ENCODE results near the gene DCAF7. TPM values are rescaled to one million over a fixed set of nuclear protein-coding genes. Genes with fewer than 3 reads are reported as not detected.
A peak's percentile ranks its signal among the peaks of the same experiment; 100 is the strongest.

The DCAF7 gene
- total and polyA plus RNA-seq, 7 experiments from 2014 or later: 26.0 to 128 (median 70.0) TPM

DNA sequence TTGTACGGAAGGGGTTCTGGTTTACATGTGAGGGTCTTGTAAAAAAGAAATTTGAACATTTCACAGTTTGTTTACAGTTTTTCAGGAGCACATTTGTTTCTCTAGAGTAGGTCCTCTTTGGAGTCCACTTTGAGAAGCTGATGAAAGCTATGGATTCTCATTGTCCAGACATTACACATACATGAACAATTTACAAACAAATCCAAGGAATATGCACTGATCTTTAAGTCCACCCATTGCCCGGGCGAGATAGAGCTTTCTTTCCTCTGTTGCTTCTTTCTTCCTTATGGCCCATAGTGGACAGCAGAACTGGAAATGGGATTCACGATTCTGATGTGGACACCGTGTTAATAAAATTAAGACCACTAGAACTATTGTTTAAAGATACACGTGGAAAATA is 1.9 kb downstream of the DCAF7 start:
- Histone ChIP-seq H3K4me1 (ENCODE audit: control insufficient read depth in 2 of 2, insufficient read depth in 2 of 2, low read length in 2 of 2) (peaks cover 18 to 34% of the 10 kb centered on the region in 2 donors), H3K27me3 (ENCODE audit: control insufficient read depth in 2 of 2, insufficient read depth in 2 of 2, low read length in 2 of 2) (no peaks in the 10 kb centered on the region), H3K27ac (ENCODE audit: low read depth, low read length) (peak overlapping the region; percentile 34), H3K36me3 (ENCODE audit: control insufficient read depth in 2 of 3, insufficient read depth in 3 of 3, low read length in 3 of 3) (peaks cover 0 to 7% (median 5%) of the 10 kb centered on the region in 3 experiments), H3K4me3 (ENCODE audit: low read length) (peak overlapping the region; percentile 2), H3K9me3 (ENCODE audit: control insufficient read depth in 2 of 3, low read length in 3 of 3) (no peaks in the 10 kb centered on the region)
- peaks cover 0 to 5% (median 0%) of the 10 kb centered on the region in 11 donors for H3K9me3 Mint-ChIP-seq
- POLR2A ChIA-PET: interaction anchor here (0.5 to 1.1 kb wide), 4 partner anchors 20 to 796 kb away, joined by 3 to 5 read pairs (median 3); no protein-coding TSS in a partner anchor
- ATAC-seq (no peak), DNase-seq (no peak)
- H3K27ac Mint-ChIP-seq: peak overlapping the region in 8 of 9 donors; percentile 12 to 96 (median 82)
- H3K4me3 Mint-ChIP-seq: peak overlapping the region; percentile 85 to 99 (median 98)
- CTCF ChIA-PET: interaction anchor here (0.6 to 1.6 kb wide), 3 partner anchors 60 to 1021 kb away, joined by 3 to 4 read pairs (median 4); no protein-coding TSS in a partner anchor
- peaks cover 0 to 2% (median 0%) of the 10 kb centered on the region in 5 donors for H3K27me3 Mint-ChIP-seq
- intact Hi-C loops (cut with micrococcal nuclease): loop anchor here (5.0 kb wide), 4 partner anchors 105 to 710 kb away; partner anchors contain the start of genes CYB561 (in 1 of the 2), LIMD2 (in 1 of the 2) and TEX2 (in 1 of the 2)
- peaks cover 49 to 66% (median 60%) of the 10 kb centered on the region in 7 donors for H3K4me1 Mint-ChIP-seq
- H3K36me3 Mint-ChIP-seq: peaks cover 0 to 24% (median 8%) of the 10 kb centered on the region in 5 donors

- no peaks in the 10 kb centered on the region for H3K27me3 Mint-ChIP-seq
- CTCF ChIA-PET: interaction anchor here (0.6 kb wide), 1 partner anchor 803 kb away, joined by 8 read pairs; no protein-coding TSS in a partner anchor
- Histone ChIP-seq H3K9me3 (ENCODE audit: control insufficient read depth in 2 of 3, low read length in 3 of 3) (no peaks in the 10 kb centered on the region), H3K4me3 (ENCODE audit: low read length) (no peak overlapping the region), H3K4me1 (ENCODE audit: control insufficient read depth in 2 of 2, insufficient read depth in 2 of 2, low read length in 2 of 2) (peaks cover 18 to 34% of the 10 kb centered on the region in 2 donors), H3K27ac (ENCODE audit: low read depth, low read length) (no peak overlapping the region), H3K36me3 (ENCODE audit: control insufficient read depth in 2 of 3, insufficient read depth in 3 of 3, low read length in 3 of 3) (peaks cover 0 to 5% (median 3%) of the 10 kb centered on the region in 3 experiments), H3K27me3 (ENCODE audit: control insufficient read depth in 2 of 2, insufficient read depth in 2 of 2, low read length in 2 of 2) (no peaks in the 10 kb centered on the region)
- POLR2A ChIA-PET: no interaction called here
- no peak for DNase-seq
- peak overlapping the region in 7 of 10 donors; percentile 16 to 90 (median 44) for H3K4me3 Mint-ChIP-seq
- H3K27ac Mint-ChIP-seq: peak overlapping the region in 4 of 9 donors; percentile 29 to 78 (median 53)
- intact Hi-C loops (cut with micrococcal nuclease): no loop called here
- peaks cover 60 to 84% (median 81%) of the 10 kb centered on the region in 7 donors for H3K4me1 Mint-ChIP-seq
- H3K9me3 Mint-ChIP-seq: peaks cover 0 to 8% (median 0%) of the 10 kb centered on the region in 11 donors
- peaks cover 0 to 26% (median 12%) of the 10 kb centered on the region in 5 donors for H3K36me3 Mint-ChIP-seq
- no peak for ATAC-seq
These were observed 5.4 kb downstream of the DCAF7 start for GRCh38 chr17:63555500-63556156.

GRCh38 chr17:63557416-63557815 is 7.1 kb downstream of the DCAF7 start:
- ATAC-seq (no peak), DNase-seq (no peak)
- H3K27ac ChIP-seq (ENCODE audit: low read depth, low read length): no peak overlapping the region
- no peaks in the 10 kb centered on the region for H3K27me3 ChIP-seq (ENCODE audit: control insufficient read depth in 2 of 2, insufficient read depth in 2 of 2, low read length in 2 of 2)
- H3K4me3 ChIP-seq (ENCODE audit: low read length): no peak overlapping the region
- H3K4me1 Mint-ChIP-seq: peaks cover 61 to 88% (median 84%) of the 10 kb centered on the region in 7 donors
- H3K9me3 ChIP-seq (ENCODE audit: control insufficient read depth in 2 of 3, low read length in 3 of 3): no peaks in the 10 kb centered on the region
- H3K9me3 Mint-ChIP-seq: peaks cover 0 to 8% (median 0%) of the 10 kb centered on the region in 11 donors
- H3K4me1 ChIP-seq (ENCODE audit: control insufficient read depth in 2 of 2, insufficient read depth in 2 of 2, low read length in 2 of 2): peaks cover 13 to 31% of the 10 kb centered on the region in 2 donors
- no peaks in the 10 kb centered on the region for H3K27me3 Mint-ChIP-seq
- peak overlapping the region in 2 of 10 donors; percentile 12 to 43 for H3K4me3 Mint-ChIP-seq
- intact Hi-C loops (cut with micrococcal nuclease): no loop called here
- peaks cover 0 to 22% (median 12%) of the 10 kb centered on the region in 5 donors for H3K36me3 Mint-ChIP-seq
- peaks cover 0 to 5% (median 0%) of the 10 kb centered on the region in 3 experiments for H3K36me3 ChIP-seq (ENCODE audit: control insufficient read depth in 2 of 3, insufficient read depth in 3 of 3, low read length in 3 of 3)
- H3K27ac Mint-ChIP-seq: peak overlapping the region in 2 of 9 donors; percentile 12 to 27
- CTCF ChIA-PET: no interaction called here
- POLR2A ChIA-PET: no interaction called here

GRCh38 chr17:63558441-63558840 is 8.2 kb downstream of the DCAF7 start:
- no peak overlapping the region for H3K4me3 ChIP-seq (ENCODE audit: low read length)
- intact Hi-C loops (cut with micrococcal nuclease): no loop called here
- Mint-ChIP-seq H3K4me1 (peaks cover 56 to 87% (median 83%) of the 10 kb centered on the region in 7 donors), H3K27ac (peak overlapping the region in 2 of 9 donors; percentile 5 to 31), H3K9me3 (peaks cover 0 to 8% (median 0%) of the 10 kb centered on the region in 11 donors), H3K27me3 (no peaks in the 10 kb centered on the region), H3K36me3 (peaks cover 0 to 22% (median 12%) of the 10 kb centered on the region in 5 donors), H3K4me3 (no peak overlapping the region)
- H3K27me3 ChIP-seq (ENCODE audit: control insufficient read depth in 2 of 2, insufficient read depth in 2 of 2, low read length in 2 of 2): no peaks in the 10 kb centered on the region
- H3K27ac ChIP-seq (ENCODE audit: low read depth, low read length): no peak overlapping the region
- DNase-seq: no peak
- no peak for ATAC-seq
- peaks cover 3 to 25% of the 10 kb centered on the region in 2 donors for H3K4me1 ChIP-seq (ENCODE audit: control insufficient read depth in 2 of 2, insufficient read depth in 2 of 2, low read length in 2 of 2)
- peaks cover 0 to 2% (median 0%) of the 10 kb centered on the region in 3 experiments for H3K36me3 ChIP-seq (ENCODE audit: control insufficient read depth in 2 of 3, insufficient read depth in 3 of 3, low read length in 3 of 3)
- ChIA-PET POLR2A (interaction anchor here (0.6 to 1.0 kb wide), 3 partner anchors 8 to 592 kb away, joined by 3 to 4 read pairs (median 4); partner anchors contain the start of gene DCAF7), CTCF (no interaction called here)
- no peaks in the 10 kb centered on the region for H3K9me3 ChIP-seq (ENCODE audit: control insufficient read depth in 2 of 3, low read length in 3 of 3)

GRCh38 chr17:63561819-63562218 is 11.5 kb downstream of the DCAF7 start:
- ATAC-seq: no peak
- Mint-ChIP-seq H3K4me1 (peaks cover 40 to 76% (median 71%) of the 10 kb centered on the region in 7 donors), H3K4me3 (peak overlapping the region in 1 of 10 donors; percentile 36)

GRCh38 chr17:63563339-63563738 is 13.1 kb downstream of the DCAF7 start:
- no peaks in the 10 kb centered on the region for H3K27me3 Mint-ChIP-seq
- ATAC-seq (no peak), DNase-seq (no peak)
- H3K9me3 ChIP-seq (ENCODE audit: control insufficient read depth in 2 of 3, low read length in 3 of 3): no peaks in the 10 kb centered on the region
- no peak overlapping the region for H3K4me3 ChIP-seq (ENCODE audit: low read length)
- H3K36me3 ChIP-seq (ENCODE audit: control insufficient read depth in 2 of 3, insufficient read depth in 3 of 3, low read length in 3 of 3): no peaks in the 10 kb centered on the region
- peaks cover 0 to 2% (median 0%) of the 10 kb centered on the region in 5 donors for H3K36me3 Mint-ChIP-seq
- H3K4me1 ChIP-seq (ENCODE audit: control insufficient read depth in 2 of 2, insufficient read depth in 2 of 2, low read length in 2 of 2): peaks cover 0 to 4% of the 10 kb centered on the region in 2 donors
- peak overlapping the region in 1 of 9 donors; percentile 68 for H3K27ac Mint-ChIP-seq
- intact Hi-C loops (cut with micrococcal nuclease): no loop called here
- no peaks in the 10 kb centered on the region for H3K27me3 ChIP-seq (ENCODE audit: control insufficient read depth in 2 of 2, insufficient read depth in 2 of 2, low read length in 2 of 2)
- H3K4me1 Mint-ChIP-seq: peaks cover 38 to 77% (median 71%) of the 10 kb centered on the region in 7 donors
- no peak overlapping the region for H3K4me3 Mint-ChIP-seq
- no peak overlapping the region for H3K27ac ChIP-seq (ENCODE audit: low read depth, low read length)
- ChIA-PET POLR2A (no interaction called here), CTCF (no interaction called here)
- no peaks in the 10 kb centered on the region for H3K9me3 Mint-ChIP-seq

More at GRCh38 chr17:63561819-63562218, 11.5 kb downstream of the DCAF7 start:
- intact Hi-C loops (cut with micrococcal nuclease): no loop called here
- DNase-seq: no peak
- H3K4me3 ChIP-seq (ENCODE audit: low read length): no peak overlapping the region
- Mint-ChIP-seq H3K9me3 (peaks cover 0 to 7% (median 0%) of the 10 kb centered on the region in 11 donors), H3K36me3 (peaks cover 0 to 10% (median 7%) of the 10 kb centered on the region in 5 donors), H3K27ac (peak overlapping the region in 2 of 9 donors; percentile 5 to 38), H3K27me3 (no peaks in the 10 kb centered on the region)
- no peaks in the 10 kb centered on the region for H3K36me3 ChIP-seq (ENCODE audit: control insufficient read depth in 2 of 3, insufficient read depth in 3 of 3, low read length in 3 of 3)
- no peaks in the 10 kb centered on the region for H3K9me3 ChIP-seq (ENCODE audit: control insufficient read depth in 2 of 3, low read length in 3 of 3)
- no peaks in the 10 kb centered on the region for H3K27me3 ChIP-seq (ENCODE audit: control insufficient read depth in 2 of 2, insufficient read depth in 2 of 2, low read length in 2 of 2)
- POLR2A ChIA-PET: interaction anchor here (0.6 kb wide), 1 partner anchor 11 kb away, joined by 3 read pairs; no protein-coding TSS in a partner anchor
- H3K27ac ChIP-seq (ENCODE audit: low read depth, low read length): no peak overlapping the region
- peaks cover 0 to 4% of the 10 kb centered on the region in 2 donors for H3K4me1 ChIP-seq (ENCODE audit: control insufficient read depth in 2 of 2, insufficient read depth in 2 of 2, low read length in 2 of 2)
- CTCF ChIA-PET: no interaction called here
